ENCODE data around the gene ZSCAN1. TPM values are rescaled to one million over a fixed set of nuclear protein-coding genes. Genes with fewer than 3 reads are reported as not detected.

The ZSCAN1 gene
- total RNA-seq, 1 experiment from 2014 or later, result not detected

DNA sequence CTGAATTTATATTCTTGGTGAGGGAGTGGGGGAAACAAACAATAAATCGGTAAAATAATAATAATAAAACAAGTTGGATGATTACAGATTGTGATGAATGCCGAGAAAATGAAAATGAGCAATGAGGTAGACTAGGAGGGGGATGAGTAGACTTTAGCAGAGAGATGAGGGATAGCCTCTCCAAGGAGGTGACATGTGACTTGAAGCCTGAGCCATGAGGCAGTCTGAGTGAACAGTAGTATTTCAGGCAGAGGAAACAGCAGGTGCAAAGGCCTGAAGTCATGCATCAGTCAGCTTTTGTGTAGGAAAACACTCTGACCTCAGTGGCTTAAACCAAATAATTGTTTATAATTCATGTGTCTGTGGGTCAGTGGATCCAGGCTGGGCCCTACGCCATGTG, 29.9 kb downstream of the ZSCAN1 start:
- Histone ChIP-seq H3K4me1 (ENCODE audit: control insufficient read depth, insufficient read depth, low read length) (no peaks in the 10 kb centered on the region), H3K27ac (ENCODE audit: low read length) (no peak overlapping the region), H3K27me3 (ENCODE audit: control insufficient read depth, insufficient read depth, low read length) (no peaks in the 10 kb centered on the region), H3K9me3 (ENCODE audit: control insufficient read depth, insufficient read depth, low read depth, low read length) (peaks cover 31% of the 10 kb centered on the region; the same call in 1 of the 2 replicates), H3K36me3 (ENCODE audit: control insufficient read depth, insufficient read depth, low read length) (no peaks in the 10 kb centered on the region), H3K4me3 (ENCODE audit: low read depth in 2 of 2, low read length in 2 of 2) (no peak overlapping the region)
- no peak for DNase-seq (ENCODE audit: low read depth, low spot score)
- in situ Hi-C loops (cut with HindIII; ENCODE audit: low pct_unique_long_range_greater_than_20kb, low sequenced_read_pairs) (no loop called here), intact Hi-C loops (cut with micrococcal nuclease; ENCODE audit: unreplicated experiment) (no loop called here)
- BruUV-seq (replicated peaks), result no TSS peak
- ChIA-PET CTCF (no interaction called here), POLR2A (no interaction called here)
- TF ChIP-seq TCF7L2 (IDR thresholded peaks at IDR 0.05; ENCODE audit: low read depth, low read length) (no peak), SIN3A (IDR thresholded peaks at IDR 0.05; ENCODE audit: borderline replicate concordance, insufficient read depth, low read depth, low read length) (no peak), POLR2AphosphoS5 (IDR thresholded peaks at IDR 0.05; ENCODE audit: low read depth, low read length) (no peak), REST (IDR thresholded peaks at IDR 0.05; ENCODE audit: insufficient read depth in 1 of 2, low read depth in 2 of 2, low read length in 1 of 2) (no peak), CTCF (IDR thresholded peaks at IDR 0.05) (no peak)
- ATAC-seq, result no peak

- Histone ChIP-seq H3K4me1 (ENCODE audit: control insufficient read depth, insufficient read depth, low read length) (no peaks in the 10 kb centered on the region), H3K27me3 (ENCODE audit: control insufficient read depth, insufficient read depth, low read length) (no peaks in the 10 kb centered on the region), H3K4me3 (ENCODE audit: low read depth in 2 of 2, low read length in 2 of 2) (no peak overlapping the region), H3K9me3 (ENCODE audit: control insufficient read depth, insufficient read depth, low read depth, low read length) (peaks cover 39% of the 10 kb centered on the region; the same call in 1 of the 2 replicates), H3K36me3 (ENCODE audit: control insufficient read depth, insufficient read depth, low read length) (no peaks in the 10 kb centered on the region), H3K27ac (ENCODE audit: low read length) (no peak overlapping the region)
- no peak for ATAC-seq
- ChIA-PET CTCF (no interaction called here), POLR2A (no interaction called here)
- no peak for DNase-seq (ENCODE audit: low read depth, low spot score)
- intact Hi-C loops (cut with micrococcal nuclease; ENCODE audit: unreplicated experiment), result no loop called here
- TF ChIP-seq TCF7L2 (IDR thresholded peaks at IDR 0.05; ENCODE audit: low read depth, low read length) (no peak), POLR2AphosphoS5 (IDR thresholded peaks at IDR 0.05; ENCODE audit: low read depth, low read length) (no peak), REST (IDR thresholded peaks at IDR 0.05; ENCODE audit: insufficient read depth in 1 of 2, low read depth in 2 of 2, low read length in 1 of 2) (no peak), SIN3A (IDR thresholded peaks at IDR 0.05; ENCODE audit: borderline replicate concordance, insufficient read depth, low read depth, low read length) (no peak), CTCF (IDR thresholded peaks at IDR 0.05) (no peak)
- no TSS peak for BruUV-seq (replicated peaks)
- in situ Hi-C loops (cut with HindIII; ENCODE audit: low pct_unique_long_range_greater_than_20kb, low sequenced_read_pairs), result no loop called here
These were observed 33.6 kb downstream of the ZSCAN1 start for GRCh38 chr19:58067240-58067912.
